GM18498 (cell line): ENCODE measurements around the gene MYLK.

Experiments
- ATAC-seq: cut with Tn5 transposase; IDR thresholded peaks from one replicate; pipeline ENCODE4 v1.9.1; 2021; ENCODE audit warnings: mild to moderate bottlenecking, moderate library complexity; ENCODE audit not compliant: unreplicated experiment

The MYLK gene

GRCh38 chr3:123778991-123779622 lies 105.0 kb downstream of the MYLK start:
- no peak for ATAC-seq

GRCh38 chr3:123778525-123778924 lies 105.6 kb downstream of the MYLK start:
- ATAC-seq: no peak

- no peak for ATAC-seq
Measured at GRCh38 chr3:123776071-123776782, 107.9 kb downstream of the MYLK start.

GRCh38 chr3:123774474-123774873 lies 109.7 kb downstream of the MYLK start:
- no peak for ATAC-seq

DNA sequence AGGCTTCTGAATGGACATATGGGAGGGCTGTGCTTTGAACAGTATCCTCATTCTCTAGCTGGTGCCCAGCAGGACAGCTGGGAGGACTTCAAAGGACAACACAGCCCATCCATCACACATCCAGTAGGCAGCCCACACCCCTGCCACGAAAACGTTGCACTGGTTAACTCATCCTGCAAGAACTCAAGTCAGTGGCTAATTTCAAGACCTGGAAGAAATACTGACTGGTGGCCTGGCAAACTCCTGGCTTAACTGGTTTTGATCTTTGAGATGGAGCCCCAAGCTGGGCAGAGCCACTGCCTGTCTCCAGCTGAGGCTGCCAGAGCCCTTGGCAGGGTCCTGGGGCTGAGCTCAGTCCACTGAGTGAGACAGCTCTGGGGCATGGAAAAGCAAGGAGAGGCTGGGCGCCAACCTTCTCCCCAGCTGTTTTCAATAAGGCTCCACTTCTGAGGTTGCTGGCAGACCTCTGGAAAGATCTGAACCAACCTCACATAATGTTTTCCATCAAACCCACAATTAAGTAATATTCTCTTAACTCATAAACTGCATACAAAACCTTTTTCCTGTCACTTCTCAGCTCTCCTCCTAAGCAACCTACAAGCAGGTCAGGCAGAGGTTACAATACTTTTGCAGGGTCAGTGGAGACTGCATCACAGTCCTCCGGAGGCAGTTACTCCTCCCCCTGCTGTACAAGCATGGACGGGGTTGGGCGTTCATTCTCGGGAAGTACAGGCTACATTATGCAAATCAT lies 110.3 kb downstream of the MYLK start:
- no peak for ATAC-seq

GRCh38 chr3:123769356-123769743 lies 114.8 kb downstream of the MYLK start:
- no peak for ATAC-seq

- no peak for ATAC-seq
Measured at GRCh38 chr3:123768480-123769355, 115.4 kb downstream of the MYLK start.

DNA sequence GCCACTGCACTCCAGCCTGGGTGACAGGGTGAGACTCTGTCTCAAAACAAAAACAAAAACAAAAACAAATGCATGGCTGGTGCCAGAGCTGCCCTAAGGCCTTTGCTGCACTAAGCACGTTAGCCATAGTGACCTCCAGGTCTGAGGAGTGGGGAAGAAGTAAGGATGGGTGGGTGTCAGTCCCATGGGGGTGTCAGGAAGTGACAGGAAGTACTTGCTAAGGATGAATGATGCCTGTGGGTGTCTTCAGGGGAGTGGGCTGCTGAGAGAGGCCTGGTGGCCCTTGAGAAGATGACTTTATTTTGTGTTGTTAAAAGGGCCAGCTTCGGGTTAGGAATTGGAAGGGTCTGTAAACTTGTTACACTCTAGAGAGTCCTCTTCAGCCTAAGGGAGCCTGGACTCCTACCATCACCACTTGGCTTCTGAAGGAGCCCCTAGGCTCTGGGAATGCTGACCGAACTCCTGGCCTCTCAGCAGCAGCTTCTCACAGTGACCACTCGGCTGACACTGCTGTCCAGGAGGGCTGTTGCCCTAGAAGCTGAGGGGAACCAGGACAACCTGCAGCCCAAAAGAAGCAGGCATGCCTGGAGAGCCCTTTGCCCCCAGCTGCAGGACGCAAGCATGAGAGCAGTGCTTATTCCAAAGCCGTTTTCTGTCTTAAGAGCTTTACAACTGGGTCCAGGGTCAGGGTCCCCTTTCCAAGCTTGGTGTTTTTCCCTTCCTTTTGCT lies 116.4 kb downstream of the MYLK start:
- ATAC-seq: no peak

DNA sequence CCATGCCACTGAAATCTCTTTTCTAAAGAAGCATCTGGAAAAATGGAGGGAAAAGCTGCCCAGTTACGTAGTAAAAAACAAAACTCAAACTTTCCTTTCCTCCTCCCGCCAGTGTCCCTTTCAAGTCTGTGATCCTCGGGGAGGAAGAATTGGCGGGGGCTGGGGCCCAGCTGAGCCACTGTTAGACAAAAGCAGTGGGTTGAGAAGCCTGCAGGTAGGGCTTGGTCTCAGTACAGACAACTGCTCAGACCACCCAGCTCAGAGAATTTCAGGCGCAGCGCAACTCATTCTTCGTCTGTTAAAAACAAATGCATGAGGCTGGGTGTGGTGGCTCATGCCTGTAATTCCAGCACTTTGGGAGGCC lies 117.1 kb downstream of the MYLK start:
- no peak for ATAC-seq

DNA sequence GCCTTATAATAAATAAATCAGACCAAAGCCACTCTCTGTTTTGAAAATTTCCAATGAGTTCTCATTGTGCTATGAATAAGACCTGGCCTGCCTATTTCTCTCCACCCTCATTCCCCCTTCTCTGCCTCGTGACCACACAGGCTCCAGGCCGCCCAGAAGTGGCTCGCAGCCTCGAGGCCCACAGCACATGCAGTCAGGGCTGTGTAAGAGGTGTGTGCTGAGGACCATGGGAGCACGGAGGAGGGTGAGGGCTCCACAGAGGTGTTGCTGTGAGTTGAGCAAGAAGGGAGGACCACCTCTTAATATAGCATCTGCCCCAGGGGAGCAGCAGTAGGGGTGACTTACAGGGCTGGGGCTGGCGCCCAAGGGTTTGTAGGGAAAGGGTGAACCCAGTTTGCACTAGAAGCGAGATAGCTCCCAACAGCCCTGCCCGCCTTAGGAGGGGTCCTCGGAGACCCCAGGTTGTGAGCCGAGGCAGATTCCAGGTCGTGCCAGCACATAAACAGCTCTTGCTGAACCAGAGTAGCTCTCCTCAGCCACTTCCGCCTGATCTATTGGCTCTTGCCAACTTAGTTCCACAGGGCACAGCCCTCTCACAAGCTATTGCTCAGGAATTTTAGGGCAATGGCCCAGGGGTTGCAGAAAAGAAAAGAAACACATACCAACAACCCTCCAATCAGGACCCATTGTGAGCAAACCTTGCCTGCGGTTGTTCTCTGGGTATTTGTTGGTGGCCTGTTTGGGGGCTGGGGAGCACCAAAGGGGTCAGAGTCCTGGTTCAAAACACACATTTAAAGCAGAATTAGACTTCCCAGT lies 117.7 kb downstream of the MYLK start:
- ATAC-seq: no peak

DNA sequence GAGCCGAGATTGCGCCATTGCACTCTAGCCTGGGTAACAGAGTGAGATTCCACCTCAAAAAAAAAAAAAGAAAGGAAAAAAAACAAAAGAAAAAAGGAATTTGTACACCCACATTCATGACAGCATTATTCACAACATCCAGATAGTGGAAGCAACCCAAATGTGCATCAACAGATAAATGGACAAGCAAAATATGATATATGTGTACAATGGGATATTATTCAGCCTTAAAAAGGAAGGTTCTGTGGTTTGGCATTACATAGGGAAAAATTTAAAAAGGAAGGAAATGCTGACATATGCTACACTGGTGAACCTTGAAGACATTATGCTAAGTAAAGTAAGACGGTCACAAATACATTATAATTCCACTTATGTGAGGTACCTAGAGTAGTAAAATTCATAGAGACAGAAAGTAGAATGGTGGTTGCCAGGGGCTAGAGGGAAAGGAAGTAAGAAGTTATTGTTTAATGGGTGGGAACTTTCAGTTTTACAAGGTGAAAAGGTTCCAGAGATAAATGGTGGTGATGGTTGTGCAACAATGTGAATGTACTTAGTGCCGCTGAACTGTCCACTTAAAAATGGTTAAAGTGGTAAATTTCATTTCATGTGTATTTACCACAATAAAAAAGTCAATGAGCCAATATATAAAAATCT lies 118.5 kb downstream of the MYLK start:
- no peak for ATAC-seq

- no peak for ATAC-seq
Measured at GRCh38 chr3:123764647-123765046, 119.5 kb downstream of the MYLK start.

DNA sequence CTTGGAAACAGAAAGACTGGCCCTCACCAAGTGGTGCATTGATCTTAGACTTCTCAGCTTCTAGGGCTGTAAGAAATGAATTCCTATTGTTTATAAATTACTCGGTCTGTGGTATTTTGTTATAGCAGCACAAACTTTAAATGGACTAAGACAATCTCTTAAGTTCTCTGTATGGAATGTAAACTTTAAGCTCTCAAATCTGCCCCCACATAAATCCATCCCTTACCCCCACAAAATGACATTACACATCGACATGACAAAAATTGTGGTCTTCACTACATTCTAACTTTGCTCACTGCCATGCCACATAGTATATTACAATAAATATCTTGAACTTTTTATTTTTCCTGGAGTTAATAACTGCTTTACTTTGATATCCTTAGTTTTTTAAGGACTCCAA lies 121.3 kb downstream of the MYLK start:
- ATAC-seq: no peak

GRCh38 chr3:123760817-123761216 lies 123.3 kb downstream of the MYLK start:
- no peak for ATAC-seq

DNA sequence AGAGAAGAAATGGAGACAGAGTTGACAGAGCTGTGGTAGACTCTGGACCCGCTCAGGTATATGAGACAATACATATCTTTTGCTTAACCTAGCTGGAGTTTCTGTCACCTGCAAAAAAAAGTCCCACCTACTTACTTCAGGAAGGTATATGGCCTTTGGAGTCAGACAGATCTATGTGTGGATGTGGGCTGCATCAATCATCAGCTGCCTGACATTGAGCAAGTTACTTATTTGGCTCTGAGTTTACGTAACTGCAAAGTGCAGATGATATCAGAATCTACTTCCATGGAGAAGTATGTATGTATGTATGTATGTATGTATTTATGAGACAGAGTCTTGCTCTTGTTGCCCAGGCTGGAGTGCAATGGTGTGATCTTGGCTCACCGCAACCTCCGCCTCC lies 124.3 kb downstream of the MYLK start:
- no peak for ATAC-seq

DNA sequence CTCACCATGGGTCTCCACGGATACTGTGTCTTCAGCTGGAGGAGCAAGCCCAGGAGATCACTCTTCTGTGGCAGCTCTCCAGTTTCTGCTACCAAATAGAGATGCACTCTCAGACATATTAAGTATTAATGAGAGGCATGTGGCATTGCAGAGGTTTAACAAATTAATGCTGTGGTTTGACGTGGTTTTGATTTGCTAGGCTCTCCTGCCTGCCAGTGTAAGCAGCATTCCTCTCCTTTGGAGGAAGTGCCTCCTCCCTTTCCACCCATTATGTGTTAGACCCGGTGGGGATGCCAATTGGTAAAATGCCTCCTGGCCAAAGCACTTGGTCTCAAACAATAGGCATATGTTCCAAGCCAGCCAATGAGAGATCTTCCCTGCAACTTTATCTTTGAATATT lies 124.8 kb downstream of the MYLK start:
- no peak for ATAC-seq

DNA sequence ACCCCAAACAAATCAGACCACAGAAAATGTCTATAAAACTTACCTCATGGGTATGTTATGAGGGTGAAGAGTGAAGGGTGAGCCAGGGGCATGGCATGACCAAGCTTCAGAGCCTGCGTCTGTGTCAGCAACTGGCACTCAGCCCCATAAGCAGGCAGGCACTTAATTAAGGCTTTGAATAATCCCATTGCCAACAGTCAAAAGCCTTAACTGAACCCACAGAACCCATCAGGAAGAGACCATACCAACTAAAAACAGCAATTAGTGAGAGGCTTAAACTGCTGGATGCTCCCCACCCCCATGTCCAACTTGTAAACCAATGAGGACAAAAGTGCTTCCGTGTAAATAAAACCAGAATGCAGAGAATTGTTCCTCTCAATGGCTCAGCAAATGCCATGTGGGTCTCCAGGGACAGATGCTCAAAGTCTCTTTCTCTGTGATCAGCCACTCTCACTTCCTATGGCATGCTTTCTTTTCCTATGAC lies 126.0 kb downstream of the MYLK start:
- no peak for ATAC-seq

DNA sequence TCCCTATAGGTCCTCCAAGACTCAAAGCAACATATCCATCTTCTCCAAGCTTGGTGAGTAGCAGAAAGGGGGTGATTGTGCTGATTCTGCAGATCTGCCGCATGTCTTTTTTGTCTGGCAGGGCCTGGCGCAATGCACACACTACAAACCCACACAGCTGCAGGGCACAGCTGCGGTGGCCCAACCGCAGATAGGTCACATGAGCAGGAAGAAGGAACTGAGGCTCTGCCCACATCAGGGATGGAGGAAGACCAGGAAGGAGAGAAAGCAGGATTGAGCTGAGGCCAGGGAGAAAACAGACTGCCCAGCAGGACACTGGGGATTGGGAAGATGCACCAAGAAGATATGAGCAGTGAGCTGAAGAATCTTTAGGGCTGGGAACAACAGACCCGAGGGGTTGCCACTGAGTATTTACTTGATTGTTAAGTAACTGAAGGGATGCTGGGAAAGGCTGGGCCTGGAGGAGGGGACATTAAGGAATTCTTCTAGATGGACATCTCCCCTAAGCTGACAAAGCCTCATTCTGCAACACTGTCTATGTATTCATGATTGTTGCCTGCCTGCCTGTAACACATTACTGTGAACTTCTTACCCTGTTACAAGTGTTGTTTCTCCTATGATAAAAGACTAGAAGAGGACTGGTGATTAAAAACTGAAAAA lies 126.7 kb downstream of the MYLK start:
- no peak for ATAC-seq

GRCh38 chr3:123755501-123755900 lies 128.6 kb downstream of the MYLK start:
- ATAC-seq: no peak
